Measurements from ENCODE around the gene RPN2. TPM values are rescaled to one million over a fixed set of nuclear protein-coding genes. Genes with fewer than 3 reads are reported as not detected.

Gene RPN2
- total and polyA plus RNA-seq, 2 of the 13 experiments (the other 11 are each of a cell fraction or from before 2014, with no cell fraction given) = 587 to 1,818 TPM

DNA sequence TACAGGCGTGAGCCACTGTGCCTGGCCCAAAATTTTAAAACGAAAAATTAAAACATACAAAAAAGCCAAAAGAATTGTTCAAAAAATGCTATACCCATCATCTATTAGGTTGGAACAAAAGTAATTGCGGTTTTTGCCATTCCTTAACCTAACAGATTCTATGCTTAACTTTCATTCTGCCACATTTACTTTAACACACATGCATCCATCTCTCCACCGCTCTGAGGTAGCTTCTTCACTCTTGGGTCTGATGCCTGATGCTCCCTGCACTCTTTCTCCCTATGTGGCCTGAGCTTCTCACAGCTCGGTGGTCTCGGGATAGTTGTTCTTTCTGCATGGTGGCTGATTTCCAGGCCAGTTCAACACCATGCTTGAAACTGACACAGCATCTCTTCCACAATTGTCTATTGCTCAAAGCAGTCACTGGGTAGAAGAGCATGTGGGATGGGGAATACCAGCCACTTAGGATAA is 105.6 kb downstream of the RPN2 start (continued):
- TF ChIP-seq, protein P1, sequence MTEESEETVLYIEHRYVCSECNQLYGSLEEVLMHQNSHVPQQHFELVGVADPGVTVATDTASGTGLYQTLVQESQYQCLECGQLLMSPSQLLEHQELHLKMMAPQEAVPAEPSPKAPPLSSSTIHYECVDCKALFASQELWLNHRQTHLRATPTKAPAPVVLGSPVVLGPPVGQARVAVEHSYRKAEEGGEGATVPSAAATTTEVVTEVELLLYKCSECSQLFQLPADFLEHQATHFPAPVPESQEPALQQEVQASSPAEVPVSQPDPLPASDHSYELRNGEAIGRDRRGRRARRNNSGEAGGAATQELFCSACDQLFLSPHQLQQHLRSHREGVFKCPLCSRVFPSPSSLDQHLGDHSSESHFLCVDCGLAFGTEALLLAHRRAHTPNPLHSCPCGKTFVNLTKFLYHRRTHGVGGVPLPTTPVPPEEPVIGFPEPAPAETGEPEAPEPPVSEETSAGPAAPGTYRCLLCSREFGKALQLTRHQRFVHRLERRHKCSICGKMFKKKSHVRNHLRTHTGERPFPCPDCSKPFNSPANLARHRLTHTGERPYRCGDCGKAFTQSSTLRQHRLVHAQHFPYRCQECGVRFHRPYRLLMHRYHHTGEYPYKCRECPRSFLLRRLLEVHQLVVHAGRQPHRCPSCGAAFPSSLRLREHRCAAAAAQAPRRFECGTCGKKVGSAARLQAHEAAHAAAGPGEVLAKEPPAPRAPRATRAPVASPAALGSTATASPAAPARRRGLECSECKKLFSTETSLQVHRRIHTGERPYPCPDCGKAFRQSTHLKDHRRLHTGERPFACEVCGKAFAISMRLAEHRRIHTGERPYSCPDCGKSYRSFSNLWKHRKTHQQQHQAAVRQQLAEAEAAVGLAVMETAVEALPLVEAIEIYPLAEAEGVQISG (CRISPR knock-in tag; IDR thresholded peaks at IDR 0.05) = 0 out of 2 replicates have a peak, but pooled peaks have one; percentile 43
- TF ChIP-seq, protein P2, sequence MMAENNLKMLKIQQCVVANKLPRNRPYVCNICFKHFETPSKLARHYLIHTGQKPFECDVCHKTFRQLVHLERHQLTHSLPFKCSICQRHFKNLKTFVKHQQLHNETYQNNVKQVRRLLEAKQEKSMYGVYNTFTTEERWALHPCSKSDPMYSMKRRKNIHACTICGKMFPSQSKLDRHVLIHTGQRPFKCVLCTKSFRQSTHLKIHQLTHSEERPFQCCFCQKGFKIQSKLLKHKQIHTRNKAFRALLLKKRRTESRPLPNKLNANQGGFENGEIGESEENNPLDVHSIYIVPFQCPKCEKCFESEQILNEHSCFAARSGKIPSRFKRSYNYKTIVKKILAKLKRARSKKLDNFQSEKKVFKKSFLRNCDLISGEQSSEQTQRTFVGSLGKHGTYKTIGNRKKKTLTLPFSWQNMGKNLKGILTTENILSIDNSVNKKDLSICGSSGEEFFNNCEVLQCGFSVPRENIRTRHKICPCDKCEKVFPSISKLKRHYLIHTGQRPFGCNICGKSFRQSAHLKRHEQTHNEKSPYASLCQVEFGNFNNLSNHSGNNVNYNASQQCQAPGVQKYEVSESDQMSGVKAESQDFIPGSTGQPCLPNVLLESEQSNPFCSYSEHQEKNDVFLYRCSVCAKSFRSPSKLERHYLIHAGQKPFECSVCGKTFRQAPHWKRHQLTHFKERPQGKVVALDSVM (CRISPR knock-in tag; IDR thresholded peaks at IDR 0.05) = no peak
- TF ChIP-seq, protein P3, sequence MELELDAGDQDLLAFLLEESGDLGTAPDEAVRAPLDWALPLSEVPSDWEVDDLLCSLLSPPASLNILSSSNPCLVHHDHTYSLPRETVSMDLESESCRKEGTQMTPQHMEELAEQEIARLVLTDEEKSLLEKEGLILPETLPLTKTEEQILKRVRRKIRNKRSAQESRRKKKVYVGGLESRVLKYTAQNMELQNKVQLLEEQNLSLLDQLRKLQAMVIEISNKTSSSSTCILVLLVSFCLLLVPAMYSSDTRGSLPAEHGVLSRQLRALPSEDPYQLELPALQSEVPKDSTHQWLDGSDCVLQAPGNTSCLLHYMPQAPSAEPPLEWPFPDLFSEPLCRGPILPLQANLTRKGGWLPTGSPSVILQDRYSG (CRISPR knock-in tag; IDR thresholded peaks at IDR 0.05) = 0 out of 2 replicates have a peak, but pooled peaks have one; percentile 47
- TF ChIP-seq, protein P4, sequence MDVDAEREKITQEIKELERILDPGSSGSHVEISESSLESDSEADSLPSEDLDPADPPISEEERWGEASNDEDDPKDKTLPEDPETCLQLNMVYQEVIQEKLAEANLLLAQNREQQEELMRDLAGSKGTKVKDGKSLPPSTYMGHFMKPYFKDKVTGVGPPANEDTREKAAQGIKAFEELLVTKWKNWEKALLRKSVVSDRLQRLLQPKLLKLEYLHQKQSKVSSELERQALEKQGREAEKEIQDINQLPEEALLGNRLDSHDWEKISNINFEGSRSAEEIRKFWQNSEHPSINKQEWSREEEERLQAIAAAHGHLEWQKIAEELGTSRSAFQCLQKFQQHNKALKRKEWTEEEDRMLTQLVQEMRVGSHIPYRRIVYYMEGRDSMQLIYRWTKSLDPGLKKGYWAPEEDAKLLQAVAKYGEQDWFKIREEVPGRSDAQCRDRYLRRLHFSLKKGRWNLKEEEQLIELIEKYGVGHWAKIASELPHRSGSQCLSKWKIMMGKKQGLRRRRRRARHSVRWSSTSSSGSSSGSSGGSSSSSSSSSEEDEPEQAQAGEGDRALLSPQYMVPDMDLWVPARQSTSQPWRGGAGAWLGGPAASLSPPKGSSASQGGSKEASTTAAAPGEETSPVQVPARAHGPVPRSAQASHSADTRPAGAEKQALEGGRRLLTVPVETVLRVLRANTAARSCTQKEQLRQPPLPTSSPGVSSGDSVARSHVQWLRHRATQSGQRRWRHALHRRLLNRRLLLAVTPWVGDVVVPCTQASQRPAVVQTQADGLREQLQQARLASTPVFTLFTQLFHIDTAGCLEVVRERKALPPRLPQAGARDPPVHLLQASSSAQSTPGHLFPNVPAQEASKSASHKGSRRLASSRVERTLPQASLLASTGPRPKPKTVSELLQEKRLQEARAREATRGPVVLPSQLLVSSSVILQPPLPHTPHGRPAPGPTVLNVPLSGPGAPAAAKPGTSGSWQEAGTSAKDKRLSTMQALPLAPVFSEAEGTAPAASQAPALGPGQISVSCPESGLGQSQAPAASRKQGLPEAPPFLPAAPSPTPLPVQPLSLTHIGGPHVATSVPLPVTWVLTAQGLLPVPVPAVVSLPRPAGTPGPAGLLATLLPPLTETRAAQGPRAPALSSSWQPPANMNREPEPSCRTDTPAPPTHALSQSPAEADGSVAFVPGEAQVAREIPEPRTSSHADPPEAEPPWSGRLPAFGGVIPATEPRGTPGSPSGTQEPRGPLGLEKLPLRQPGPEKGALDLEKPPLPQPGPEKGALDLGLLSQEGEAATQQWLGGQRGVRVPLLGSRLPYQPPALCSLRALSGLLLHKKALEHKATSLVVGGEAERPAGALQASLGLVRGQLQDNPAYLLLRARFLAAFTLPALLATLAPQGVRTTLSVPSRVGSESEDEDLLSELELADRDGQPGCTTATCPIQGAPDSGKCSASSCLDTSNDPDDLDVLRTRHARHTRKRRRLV (CRISPR knock-in tag; IDR thresholded peaks at IDR 0.05) = no peak
- TF ChIP-seq ZNF883 (CRISPR knock-in tag; IDR thresholded peaks at IDR 0.05; ENCODE audit: not compliant biosample characterization) (peak; percentile 5), ZBTB1 (CRISPR knock-in tag; IDR thresholded peaks at IDR 0.05; ENCODE audit: borderline replicate concordance) (no peak), FOXK1 (CRISPR knock-in tag; IDR thresholded peaks at IDR 0.05; ENCODE audit: borderline replicate concordance, low read depth) (peak; percentile 9; the same call in 1 of the 2 replicates), ZSCAN25 (CRISPR knock-in tag; IDR thresholded peaks at IDR 0.05) (no peak; the same call in 1 of the 2 replicates)
- TF ChIP-seq, protein P5, sequence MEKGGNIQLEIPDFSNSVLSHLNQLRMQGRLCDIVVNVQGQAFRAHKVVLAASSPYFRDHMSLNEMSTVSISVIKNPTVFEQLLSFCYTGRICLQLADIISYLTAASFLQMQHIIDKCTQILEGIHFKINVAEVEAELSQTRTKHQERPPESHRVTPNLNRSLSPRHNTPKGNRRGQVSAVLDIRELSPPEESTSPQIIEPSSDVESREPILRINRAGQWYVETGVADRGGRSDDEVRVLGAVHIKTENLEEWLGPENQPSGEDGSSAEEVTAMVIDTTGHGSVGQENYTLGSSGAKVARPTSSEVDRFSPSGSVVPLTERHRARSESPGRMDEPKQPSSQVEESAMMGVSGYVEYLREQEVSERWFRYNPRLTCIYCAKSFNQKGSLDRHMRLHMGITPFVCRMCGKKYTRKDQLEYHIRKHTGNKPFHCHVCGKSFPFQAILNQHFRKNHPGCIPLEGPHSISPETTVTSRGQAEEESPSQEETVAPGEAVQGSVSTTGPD (CRISPR knock-in tag; IDR thresholded peaks at IDR 0.05) = 0 out of 2 replicates have a peak, but pooled peaks have one; percentile 20
- TF ChIP-seq, protein P6, sequence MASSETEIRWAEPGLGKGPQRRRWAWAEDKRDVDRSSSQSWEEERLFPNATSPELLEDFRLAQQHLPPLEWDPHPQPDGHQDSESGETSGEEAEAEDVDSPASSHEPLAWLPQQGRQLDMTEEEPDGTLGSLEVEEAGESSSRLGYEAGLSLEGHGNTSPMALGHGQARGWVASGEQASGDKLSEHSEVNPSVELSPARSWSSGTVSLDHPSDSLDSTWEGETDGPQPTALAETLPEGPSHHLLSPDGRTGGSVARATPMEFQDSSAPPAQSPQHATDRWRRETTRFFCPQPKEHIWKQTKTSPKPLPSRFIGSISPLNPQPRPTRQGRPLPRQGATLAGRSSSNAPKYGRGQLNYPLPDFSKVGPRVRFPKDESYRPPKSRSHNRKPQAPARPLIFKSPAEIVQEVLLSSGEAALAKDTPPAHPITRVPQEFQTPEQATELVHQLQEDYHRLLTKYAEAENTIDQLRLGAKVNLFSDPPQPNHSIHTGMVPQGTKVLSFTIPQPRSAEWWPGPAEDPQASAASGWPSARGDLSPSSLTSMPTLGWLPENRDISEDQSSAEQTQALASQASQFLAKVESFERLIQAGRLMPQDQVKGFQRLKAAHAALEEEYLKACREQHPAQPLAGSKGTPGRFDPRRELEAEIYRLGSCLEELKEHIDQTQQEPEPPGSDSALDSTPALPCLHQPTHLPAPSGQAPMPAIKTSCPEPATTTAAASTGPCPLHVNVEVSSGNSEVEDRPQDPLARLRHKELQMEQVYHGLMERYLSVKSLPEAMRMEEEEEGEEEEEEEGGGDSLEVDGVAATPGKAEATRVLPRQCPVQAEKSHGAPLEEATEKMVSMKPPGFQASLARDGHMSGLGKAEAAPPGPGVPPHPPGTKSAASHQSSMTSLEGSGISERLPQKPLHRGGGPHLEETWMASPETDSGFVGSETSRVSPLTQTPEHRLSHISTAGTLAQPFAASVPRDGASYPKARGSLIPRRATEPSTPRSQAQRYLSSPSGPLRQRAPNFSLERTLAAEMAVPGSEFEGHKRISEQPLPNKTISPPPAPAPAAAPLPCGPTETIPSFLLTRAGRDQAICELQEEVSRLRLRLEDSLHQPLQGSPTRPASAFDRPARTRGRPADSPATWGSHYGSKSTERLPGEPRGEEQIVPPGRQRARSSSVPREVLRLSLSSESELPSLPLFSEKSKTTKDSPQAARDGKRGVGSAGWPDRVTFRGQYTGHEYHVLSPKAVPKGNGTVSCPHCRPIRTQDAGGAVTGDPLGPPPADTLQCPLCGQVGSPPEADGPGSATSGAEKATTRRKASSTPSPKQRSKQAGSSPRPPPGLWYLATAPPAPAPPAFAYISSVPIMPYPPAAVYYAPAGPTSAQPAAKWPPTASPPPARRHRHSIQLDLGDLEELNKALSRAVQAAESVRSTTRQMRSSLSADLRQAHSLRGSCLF (CRISPR knock-in tag; IDR thresholded peaks at IDR 0.05; ENCODE audit: borderline replicate concordance) = 0 out of 2 replicates have a peak, but pooled peaks have one; percentile 5

Data from HepG2 (cell line).